Upper lobe of left lung (tissue), 6 donors: ENCODE data around the gene CAGE1. TPM values are rescaled to one million over a fixed set of nuclear protein-coding genes. Genes with fewer than 3 reads are reported as not detected.

Source experiments
- ATAC-seq, 2 donors: fragments of 200-7000 bp; cut with Tn5 transposase; one replicate each; pipeline ENCODE4 v1.9.1; 2022; ENCODE audit warnings: mild to moderate bottlenecking in 2 of 2, moderate library complexity in 2 of 2; ENCODE audit not compliant: low FRiP score in 2 of 2
- DNase-seq, 2 donors: peaks; one replicate each; pipeline ENCODE4 v3.0.0-alpha.2; 2019 to 2020
- H3K27ac ChIP-seq, 4 donors: fragments of 200-600 bp; sonication (generic); one replicate each; pipeline ENCODE4 v1.5.1; 2016 to 2019
- H3K27me3 ChIP-seq, 4 donors: fragments of 200-600 bp; sonication (generic); one replicate each; pipeline ENCODE4 v1.5.1; 2017 to 2019
- H3K36me3 ChIP-seq, 4 donors: fragments of 200-600 bp; sonication (generic); one replicate each; pipeline ENCODE4 v1.5.1; 2016 to 2019
- H3K4me1 ChIP-seq, 4 donors: fragments of 200-600 bp; sonication (generic); one replicate each; pipeline ENCODE4 v1.5.1; 2018 to 2019
- H3K4me3 ChIP-seq, 4 donors: fragments of 200-600 bp; sonication (generic); one replicate each; pipeline ENCODE4 v1.5.1; 2017 to 2019; ENCODE audit warnings: mild to moderate bottlenecking in 2 of 4, moderate library complexity in 1 of 4
- H3K9me3 ChIP-seq, 4 donors: fragments of 200-600 bp; sonication (generic); one replicate each; pipeline ENCODE4 v1.5.1; 2018 to 2019
- CTCF ChIP-seq, 6 experiments: fragments of 450-650 bp in 4 of 6; fragments of 200-600 bp in 2 of 6; sonication (generic) in 2 of 6; IDR thresholded peaks; one replicate each; pipeline ENCODE4 v1.5.1; 2016 to 2019; ENCODE audit warnings: antibody characterized with exemption in 6 of 6
- EP300 ChIP-seq, 4 donors: sonication (generic); formaldehyde crosslinking; IDR thresholded peaks; one replicate each; pipeline ENCODE4 v1.5.1; 2017; ENCODE audit warnings: antibody characterized with exemption in 4 of 4, control low read depth in 2 of 4
- POLR2A ChIP-seq, 4 donors: fragments of 450-650 bp; IDR thresholded peaks; one replicate each; pipeline ENCODE4 v1.5.1; 2016 to 2017; ENCODE audit warnings: antibody characterized with exemption in 4 of 4, mild to moderate bottlenecking in 2 of 4
- POLR2AphosphoS5 ChIP-seq, 2 donors: sonication (generic); formaldehyde crosslinking; IDR thresholded peaks; one replicate each; pipeline ENCODE4 v1.5.1; 2017; ENCODE audit warnings: antibody characterized with exemption in 2 of 2
- WGBS, 2 donors: methylation state at CpG; one replicate each; pipeline ENCODE4 v1.1.5; 2017 to 2018; 5-methylcytosine and 5-hydroxymethylcytosine counted together
- total RNA-seq, 6 donors: library from RNA; depleted of rRNA in 4 of 6; stranded (reverse); fragments of >200 nt in 4 of 6; gene quantifications; one replicate each; pipeline versions ENCODE4 v1.1.0 to v1.2.1, GENCODE V29; 2016 to 2021
- donor health status: DM: no; HTN: no; CAD: no; lungs with moderate emphysema.
- donor health status: DM: no; HTN: yes; CAD: no; lungs with severe emphysema.

The CAGE1 gene
- total RNA-seq, 6 donors from 2014 or later: not detected

DNA sequence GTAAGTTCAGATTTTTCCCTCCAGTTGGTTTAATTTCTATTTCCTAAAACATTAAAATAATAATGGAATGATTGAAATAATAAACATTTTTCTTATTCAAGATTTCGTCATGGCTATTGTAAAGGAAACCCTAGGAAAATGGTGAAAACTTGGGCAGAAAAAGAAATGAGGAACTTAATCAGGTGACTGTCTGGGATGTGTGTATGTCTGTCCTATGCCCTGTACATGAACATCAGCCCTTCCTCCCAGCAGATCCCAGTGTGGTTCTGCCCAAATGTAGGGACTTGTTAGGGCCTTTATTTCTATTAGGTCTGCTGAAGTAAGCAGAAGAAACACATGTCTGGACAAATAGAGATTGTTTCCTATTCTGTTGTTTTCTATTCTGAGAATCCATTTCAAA is 13.2 kb upstream of the CAGE1 start:
- H3K36me3 ChIP-seq: peaks cover 9 to 79% (median 54%) of the 10 kb centered on the region in 4 donors
- ATAC-seq: peak in 1 of 2 donors; percentile 66
- no peaks in the 10 kb centered on the region for H3K4me1 ChIP-seq
- DNase-seq: no peak
- no peaks in the 10 kb centered on the region for H3K9me3 ChIP-seq
- H3K4me3 ChIP-seq: no peak overlapping the region
- H3K27me3 ChIP-seq: no peaks in the 10 kb centered on the region
- WGBS, 2 donors: 75 to 81% methylated on average over 1 of the region's 1 CpG
- TF ChIP-seq CTCF (IDR thresholded peaks at IDR 0.05) (no peak), POLR2A (IDR thresholded peaks at IDR 0.05) (no peak), EP300 (IDR thresholded peaks at IDR 0.05) (no peak), POLR2AphosphoS5 (IDR thresholded peaks at IDR 0.05) (no peak)
- no peak overlapping the region for H3K27ac ChIP-seq

GRCh38 chr6:7401075-7401474 is 11.5 kb upstream of the CAGE1 start:
- H3K4me1 ChIP-seq: no peaks in the 10 kb centered on the region
- TF ChIP-seq POLR2A (IDR thresholded peaks at IDR 0.05) (no peak), CTCF (IDR thresholded peaks at IDR 0.05) (no peak), POLR2AphosphoS5 (IDR thresholded peaks at IDR 0.05) (no peak), EP300 (IDR thresholded peaks at IDR 0.05) (no peak)
- peaks cover 9 to 79% (median 47%) of the 10 kb centered on the region in 4 donors for H3K36me3 ChIP-seq
- H3K9me3 ChIP-seq: no peaks in the 10 kb centered on the region
- no peak overlapping the region for H3K4me3 ChIP-seq
- ATAC-seq: no peak
- DNase-seq: no peak
- H3K27me3 ChIP-seq: no peaks in the 10 kb centered on the region
- H3K27ac ChIP-seq: no peak overlapping the region
- WGBS, 2 donors: 86% methylated on average over 3 of the region's 3 CpGs

DNA sequence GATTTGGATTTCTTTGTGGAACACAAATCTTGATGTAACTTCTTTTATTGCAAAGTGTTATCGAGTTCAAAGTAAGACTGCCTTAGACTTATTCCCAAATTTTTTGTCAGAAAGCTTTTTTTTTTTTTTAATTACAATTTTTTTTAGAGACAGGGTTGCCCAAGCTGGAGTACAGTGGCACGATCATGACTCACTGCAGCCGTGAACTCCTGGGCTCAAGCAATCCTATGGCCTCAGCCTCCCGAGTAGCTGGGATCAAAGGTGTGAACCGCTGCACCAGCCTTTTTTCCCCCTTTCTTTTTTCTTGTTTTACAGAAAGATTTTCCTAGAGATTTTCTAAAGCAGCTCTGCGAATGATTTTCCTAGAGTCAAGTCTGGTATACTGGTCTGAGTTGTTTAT is 2.9 kb upstream of the CAGE1 start:
- H3K4me3 ChIP-seq: no peak overlapping the region
- TF ChIP-seq POLR2A (IDR thresholded peaks at IDR 0.05) (no peak), POLR2AphosphoS5 (IDR thresholded peaks at IDR 0.05) (no peak), CTCF (IDR thresholded peaks at IDR 0.05) (no peak), EP300 (IDR thresholded peaks at IDR 0.05) (no peak)
- peaks cover 0 to 39% (median 14%) of the 10 kb centered on the region in 4 donors for H3K36me3 ChIP-seq
- no peaks in the 10 kb centered on the region for H3K9me3 ChIP-seq
- WGBS, 2 donors: 88 to 96% methylated on average over 6 of the region's 6 CpGs
- ATAC-seq (no peak), DNase-seq (no peak)
- peaks cover 15 to 26% (median 19%) of the 10 kb centered on the region in 4 donors for H3K4me1 ChIP-seq
- H3K27me3 ChIP-seq: no peaks in the 10 kb centered on the region
- H3K27ac ChIP-seq: no peak overlapping the region

DNA sequence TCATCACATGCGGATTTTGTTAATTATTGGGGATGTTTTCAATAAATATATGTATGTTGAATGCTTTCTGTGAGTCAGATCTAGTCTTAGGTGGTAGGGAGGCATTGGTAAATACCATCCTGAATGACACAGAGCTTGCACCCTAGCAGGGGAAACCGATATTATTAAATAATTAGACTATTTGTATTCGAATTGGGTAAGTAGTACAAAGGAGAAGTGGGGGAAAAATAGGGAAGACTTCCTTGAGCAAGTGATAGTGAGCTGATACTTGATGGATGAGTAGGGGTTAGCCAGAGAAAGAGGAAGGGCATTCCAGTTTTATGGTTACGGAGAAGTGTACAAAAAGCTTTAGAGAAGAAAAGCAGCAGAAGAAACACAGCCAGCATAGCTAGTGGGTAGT is 1.6 kb upstream of the CAGE1 start:
- no peak for ATAC-seq
- peak overlapping the region in 1 of 4 donors; percentile 98 for H3K4me3 ChIP-seq
- WGBS, 2 donors: 70 to 81% methylated on average over 4 of the region's 4 CpGs
- H3K27me3 ChIP-seq: no peaks in the 10 kb centered on the region
- peaks cover 15 to 26% (median 19%) of the 10 kb centered on the region in 4 donors for H3K4me1 ChIP-seq
- H3K36me3 ChIP-seq: peaks cover 0 to 27% (median 11%) of the 10 kb centered on the region in 4 donors
- TF ChIP-seq POLR2AphosphoS5 (IDR thresholded peaks at IDR 0.05) (no peak), CTCF (IDR thresholded peaks at IDR 0.05) (no peak), POLR2A (IDR thresholded peaks at IDR 0.05) (no peak), EP300 (IDR thresholded peaks at IDR 0.05) (no peak)
- H3K9me3 ChIP-seq: no peaks in the 10 kb centered on the region
- peak overlapping the region in 1 of 4 donors; percentile 93 for H3K27ac ChIP-seq
- DNase-seq: no peak

- 2 to 3% methylated on average over 13 to 14 of the region's 14 CpGs for WGBS, 2 donors
- peaks cover 0 to 19% (median 10%) of the 10 kb centered on the region in 4 donors for H3K36me3 ChIP-seq
- no peaks in the 10 kb centered on the region for H3K9me3 ChIP-seq
- no peak for ATAC-seq
- DNase-seq: no peak
- H3K27ac ChIP-seq: peak overlapping the region; percentile 93 to 96 (median 94)
- no peak for TF ChIP-seq CTCF (IDR thresholded peaks at IDR 0.05)
- TF ChIP-seq POLR2AphosphoS5 (IDR thresholded peaks at IDR 0.05): no peak
- TF ChIP-seq POLR2A (IDR thresholded peaks at IDR 0.05): no peak
- TF ChIP-seq EP300 (IDR thresholded peaks at IDR 0.05): no peak
- H3K27me3 ChIP-seq: no peaks in the 10 kb centered on the region
- peak overlapping the region; percentile 80 to 98 (median 88) for H3K4me3 ChIP-seq
- peaks cover 15 to 26% (median 19%) of the 10 kb centered on the region in 4 donors for H3K4me1 ChIP-seq
These were observed 810 bp upstream of the CAGE1 start for GRCh38 chr6:7390226-7390878.
